Stimulated activated CD8-positive, alpha-beta memory T cell treated with anti-CD3 and anti-CD28 coated beads, Interleukin-4, amount 100 ng/mL, for 24 hours (primary cell): ENCODE data around the gene SLCO1C1.
"Not testable (repeated sequence)": the region's sequence is repeated elsewhere in the genome, so short reads cannot be mapped to it uniquely, and the experiment has no call there.

Source experiments
- DNase-seq: peaks from one replicate; pipeline ENCODE4 v3.0.0-alpha.2; 2020; ENCODE audit warnings: low read depth

SLCO1C1 gene

GRCh38 chr12:20695232-20695631 lies at the start of gene SLCO1C1:
SLCO1C1 (plus strand) TSS chr12:20695332; CDS start chr12:20699577, 4,245 bp downstream.
- DNase-seq, result no peak

DNA sequence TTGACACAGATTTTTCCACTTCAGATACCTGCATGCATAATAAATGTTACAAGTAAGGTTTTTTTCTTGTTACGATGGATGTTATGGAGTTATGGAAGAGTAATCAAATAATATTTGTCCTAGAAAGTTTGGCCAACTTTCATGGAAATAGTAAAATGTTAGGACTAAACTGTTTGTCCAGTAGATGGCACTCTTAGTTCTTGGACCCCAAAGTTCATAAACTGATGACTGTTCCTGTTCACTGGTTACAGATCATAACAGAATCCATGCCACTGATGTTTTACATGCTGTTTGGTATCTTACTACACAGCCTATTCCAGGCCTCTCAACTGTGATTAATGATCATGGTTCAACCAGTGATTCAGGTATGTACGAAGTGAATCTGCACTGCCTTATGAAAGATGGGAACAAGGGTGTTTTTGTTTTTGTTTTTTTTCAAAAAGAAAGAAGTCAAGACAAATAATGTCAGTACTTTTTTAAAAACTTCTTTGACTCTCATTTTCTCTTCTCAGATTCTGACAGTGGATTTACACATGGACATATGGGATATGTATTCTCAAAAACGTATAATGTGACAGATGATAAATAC lies 48.8 kb upstream of the SLCO1C1 start:
- no peak for DNase-seq

GRCh38 chr12:20653871-20654270 lies 41.3 kb upstream of the SLCO1C1 start:
- no peak for DNase-seq

- no peak for DNase-seq
Observed at GRCh38 chr12:20656600-20656999, 38.5 kb upstream of the SLCO1C1 start.

- no peak for DNase-seq
Observed at GRCh38 chr12:20657496-20657895, 37.6 kb upstream of the SLCO1C1 start.

DNA sequence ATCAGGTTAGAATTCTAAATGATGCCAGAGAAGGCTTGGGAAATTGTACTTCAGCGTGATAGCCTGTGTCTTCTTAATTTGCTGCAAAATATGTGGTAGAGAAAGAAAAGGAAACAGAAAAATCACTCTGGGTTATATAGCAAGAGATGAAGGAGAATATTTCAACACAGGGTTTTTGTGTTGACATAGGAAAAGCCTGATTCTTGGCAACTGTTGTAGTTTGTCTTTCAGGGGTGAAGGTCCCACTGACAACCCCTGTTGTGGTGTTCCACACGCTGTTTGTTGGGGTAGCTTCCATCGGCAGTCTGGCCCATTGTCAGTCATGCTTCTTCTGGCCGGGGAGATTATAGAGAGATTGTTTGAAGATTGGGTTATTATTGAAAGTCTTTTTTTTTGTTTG lies 13.8 kb upstream of the SLCO1C1 start:
- no peak for DNase-seq

GRCh38 chr12:20696181-20696905 lies 1.2 kb downstream of the SLCO1C1 start:
- DNase-seq, result no peak

- no peak for DNase-seq
Observed at GRCh38 chr12:20701106-20701505, 6.0 kb downstream of the SLCO1C1 start.

DNA sequence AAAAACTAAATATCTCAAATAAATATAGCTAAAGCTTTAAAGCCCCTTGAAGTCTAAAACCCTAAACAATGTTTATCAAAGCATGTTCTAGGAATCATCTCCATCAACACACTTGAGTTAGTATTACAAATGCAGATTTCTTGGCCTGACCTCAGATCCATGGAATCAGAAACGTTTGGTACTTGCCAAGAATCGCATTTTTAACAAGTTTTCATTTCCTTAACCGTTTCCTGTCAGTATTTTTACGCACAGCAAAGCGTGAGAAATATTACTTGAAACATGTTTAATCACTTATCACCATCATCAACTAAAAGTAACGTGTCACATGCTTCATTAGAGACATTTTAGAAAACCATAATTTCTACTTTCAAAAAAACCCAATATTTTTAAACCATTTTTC lies 9.7 kb downstream of the SLCO1C1 start:
- no peak for DNase-seq

- DNase-seq, result no peak
Observed at GRCh38 chr12:20711846-20712245, 16.7 kb downstream of the SLCO1C1 start.

GRCh38 chr12:20716037-20716436 lies 20.9 kb downstream of the SLCO1C1 start:
- DNase-seq, result no peak

- DNase-seq, result no peak
Observed at GRCh38 chr12:20716985-20717384, 21.9 kb downstream of the SLCO1C1 start.

- DNase-seq, result no peak
Observed at GRCh38 chr12:20718294-20718693, 23.2 kb downstream of the SLCO1C1 start.

GRCh38 chr12:20722142-20722541 lies 27.0 kb downstream of the SLCO1C1 start:
- DNase-seq, result no peak

- DNase-seq, result no peak
Observed at GRCh38 chr12:20731274-20731673, 36.1 kb downstream of the SLCO1C1 start.

DNA sequence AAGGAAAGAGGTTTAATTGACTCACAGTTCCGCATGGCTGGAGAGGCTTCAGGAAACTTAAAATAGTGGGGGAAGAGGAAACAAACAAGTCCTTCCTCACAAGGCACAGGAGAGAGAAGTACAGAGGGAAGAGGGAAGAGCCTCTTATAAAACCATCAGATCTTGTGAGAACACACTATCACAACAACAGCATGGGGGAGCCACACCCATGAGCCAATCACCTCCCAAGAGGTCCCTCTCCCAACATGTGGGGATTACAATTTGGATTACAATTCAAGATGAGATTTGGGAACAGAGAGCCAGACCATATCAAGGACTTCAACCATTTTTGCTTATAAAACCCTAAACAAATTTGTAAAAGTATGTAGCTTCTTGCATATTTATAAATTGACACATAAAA lies 45.8 kb downstream of the SLCO1C1 start:
- no peak for DNase-seq

- DNase-seq, result no peak
Observed at GRCh38 chr12:20748198-20748597, 53.1 kb downstream of the SLCO1C1 start.

DNA sequence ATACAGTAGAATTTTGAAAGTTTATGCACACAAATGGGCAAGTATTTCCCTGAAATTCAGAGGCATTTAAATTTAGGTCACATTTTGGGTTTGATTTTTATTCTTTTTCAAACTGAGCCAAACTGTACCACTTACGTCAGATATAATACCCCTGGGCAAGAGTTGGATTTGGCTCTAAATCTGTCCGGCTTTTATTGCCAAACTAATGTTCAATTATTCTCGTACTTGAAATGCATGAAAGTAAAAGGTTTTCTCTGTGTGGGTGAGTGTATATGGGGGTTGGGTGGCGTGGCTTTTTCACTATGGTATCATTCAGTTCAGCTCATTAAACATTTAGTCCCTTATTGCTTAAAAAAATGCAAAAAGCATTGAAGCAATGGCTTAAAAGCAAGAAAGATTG lies 55.9 kb downstream of the SLCO1C1 start:
- no peak for DNase-seq

DNA sequence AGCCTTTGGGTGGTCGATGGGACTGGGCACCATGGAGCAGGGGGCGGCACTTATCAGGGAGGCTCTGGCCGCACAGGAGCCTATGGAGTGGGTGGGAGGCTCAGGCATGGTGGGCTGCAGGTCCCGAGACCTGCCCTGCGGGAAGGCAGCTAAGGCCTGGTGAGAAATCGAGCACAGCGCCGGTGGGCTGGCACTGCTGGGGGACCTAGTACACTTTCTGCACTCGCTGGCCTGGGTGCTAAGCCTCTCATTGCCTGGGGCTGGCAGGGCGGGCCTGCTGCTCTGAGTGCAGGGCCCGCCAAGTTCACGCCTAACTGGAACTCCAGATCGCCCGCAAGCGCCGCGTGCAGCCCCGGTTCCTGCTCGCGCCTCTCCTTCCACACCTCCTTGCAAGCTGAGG lies 82.3 kb downstream of the SLCO1C1 start:
- DNase-seq, result no peak

GRCh38 chr12:20778969-20779368 lies 83.8 kb downstream of the SLCO1C1 start:
- DNase-seq, result no peak

DNA sequence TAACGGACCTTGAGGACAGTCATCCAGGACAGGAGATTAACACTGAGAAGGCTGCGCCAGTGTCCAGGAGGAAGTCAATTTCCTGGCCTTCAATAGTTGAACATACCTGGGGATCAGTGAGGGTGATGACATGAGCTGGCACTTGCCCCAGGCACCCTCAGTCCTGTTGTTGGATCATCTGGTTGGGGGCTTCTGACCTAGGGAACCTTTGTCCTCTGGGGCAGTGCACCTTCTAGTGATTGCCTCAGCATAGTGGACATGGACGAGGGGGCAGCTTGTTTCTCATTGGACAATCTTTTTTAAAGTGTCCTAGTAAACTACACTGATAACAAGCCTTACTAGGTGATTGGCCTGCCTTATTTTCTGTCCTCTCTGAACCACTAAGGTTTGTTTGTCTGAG lies 84.8 kb downstream of the SLCO1C1 start:
- DNase-seq, result not testable (repeated sequence)

DNA sequence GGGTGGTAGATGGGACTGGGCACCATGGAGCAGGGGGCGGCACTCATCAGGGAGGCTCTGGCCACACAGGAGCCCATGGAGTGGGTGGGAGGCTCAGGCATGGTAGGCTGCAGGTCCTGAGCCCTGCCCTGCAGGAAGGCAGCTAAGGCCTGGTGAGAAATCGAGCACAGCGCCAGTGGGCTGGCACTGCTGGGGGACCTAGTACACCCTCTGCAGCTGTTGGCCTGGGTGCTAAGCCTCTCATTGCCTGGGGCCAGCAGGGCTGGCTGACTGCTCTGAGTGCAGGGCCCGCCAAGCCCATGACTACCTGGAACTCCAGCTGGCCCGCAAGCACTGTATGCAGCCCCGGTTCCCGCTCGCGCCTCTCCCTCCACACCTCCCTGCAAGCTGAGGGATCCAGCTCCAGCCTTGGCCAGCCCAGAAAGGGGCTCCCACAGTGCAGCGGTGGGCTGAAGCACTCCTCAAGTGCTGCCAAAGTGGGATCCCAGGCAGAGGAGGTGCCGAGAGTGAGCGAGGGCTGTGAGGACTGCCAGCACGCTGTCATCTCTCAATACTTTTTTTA lies 88.7 kb downstream of the SLCO1C1 start:
- not testable (repeated sequence) for DNase-seq

- no peak for DNase-seq
Observed at GRCh38 chr12:20792971-20793370, 97.8 kb downstream of the SLCO1C1 start.

DNA sequence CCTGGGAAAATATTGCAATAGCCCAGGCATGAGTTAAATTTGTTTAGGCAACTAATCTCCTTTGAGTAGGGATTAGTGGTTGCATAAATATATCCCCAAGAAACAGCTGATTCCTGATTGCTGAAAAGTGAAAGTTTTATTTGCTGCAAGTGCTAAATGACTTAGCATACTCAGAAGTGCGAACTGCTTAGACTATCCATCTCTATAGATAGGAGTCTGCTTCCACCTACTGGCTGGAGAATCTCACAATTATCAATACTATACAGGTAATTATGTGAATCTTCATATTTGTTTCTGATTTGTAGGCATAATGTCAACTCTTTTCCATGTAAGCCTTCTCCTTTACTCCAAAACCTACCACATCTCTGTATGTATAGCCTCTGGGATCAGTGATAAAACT lies 103.4 kb downstream of the SLCO1C1 start:
- DNase-seq, result no peak
